Measurements from ENCODE around the gene PEX6.

Gene PEX6

GRCh38 chr6:42932412-42932811, 46.6 kb downstream of the PEX6 start:
- DNase-seq, result no peak

GRCh38 chr6:42929821-42930360, 49.1 kb downstream of the PEX6 start:
- DNase-seq, result no peak

- peak; percentile 99 for DNase-seq
These were observed 49.8 kb downstream of the PEX6 start, which contains the start of gene CNPY3 for GRCh38 chr6:42928986-42929820. CNPY3 (plus strand) TSS chr6:42929480; CDS start chr6:42929571, 91 bp downstream.

GRCh38 chr6:42925248-42925857, 53.6 kb downstream of the PEX6 start:
- DNase-seq, result no peak

- DNase-seq, result no peak
These were observed 55.3 kb downstream of the PEX6 start for GRCh38 chr6:42923666-42924065.

DNA sequence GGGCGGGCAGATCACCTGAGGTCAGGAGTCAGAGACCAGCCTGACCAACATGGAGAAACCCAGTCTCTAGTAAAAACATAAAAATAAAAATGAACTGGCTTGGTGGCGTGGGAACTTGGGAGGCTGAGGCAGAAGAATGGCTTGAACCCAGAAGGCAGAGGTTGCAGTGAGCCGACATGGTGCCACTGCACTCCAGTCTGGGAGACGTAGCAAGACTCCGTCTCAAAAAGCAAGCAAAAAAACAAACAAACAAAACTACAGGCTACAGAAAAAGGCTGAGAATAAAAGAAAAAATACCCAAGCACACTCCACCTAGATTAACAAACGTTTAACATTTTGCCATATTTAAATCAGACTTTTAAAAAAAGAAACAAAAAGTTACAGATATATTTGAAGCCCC, 57.2 kb downstream of the PEX6 start:
- DNase-seq, result no peak

- no peak for DNase-seq
These were observed 62.7 kb downstream of the PEX6 start for GRCh38 chr6:42916288-42916687.

- DNase-seq, result no peak
These were observed 63.2 kb downstream of the PEX6 start, which contains the start of gene PTCRA for GRCh38 chr6:42915732-42916131. PTCRA (plus strand) TSS chr6:42916053; CDS start chr6:42916070, 17 bp downstream.

DNA sequence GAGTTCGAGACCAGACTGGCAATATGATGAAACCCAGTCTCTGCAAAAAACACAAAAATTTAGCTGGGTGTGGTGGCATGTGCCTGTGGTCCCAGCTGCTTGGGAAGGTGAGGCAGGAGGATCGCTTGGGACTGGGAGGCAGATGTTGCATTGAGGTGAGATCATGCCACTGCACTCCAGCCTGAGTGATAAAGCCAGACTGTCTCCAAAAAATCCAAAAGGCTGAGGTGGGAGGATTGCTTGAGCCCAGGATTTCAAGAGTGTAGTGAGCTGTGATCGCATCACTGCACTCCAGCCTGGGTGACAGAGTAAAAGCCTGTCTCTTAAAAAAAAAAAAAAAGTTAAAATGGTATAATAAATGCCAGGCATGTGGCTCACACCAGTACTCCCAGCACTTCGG, 64.4 kb downstream of the PEX6 start:
- no peak for DNase-seq
